GM12892 (cell line): ENCODE measurements around the gene MTOR.

Experiments used
- POLR2A ChIP-seq: IDR thresholded peaks from 2 replicates; pipeline ENCODE4 v1.6.1; 2011; ENCODE audit warnings: low read depth, low read length, control low read depth
- POLR2AphosphoS5 ChIP-seq: IDR thresholded peaks from 2 replicates; pipeline ENCODE4 v1.6.1; 2011; ENCODE audit warnings: low read depth, low read length, control low read depth
- TAF1 ChIP-seq: IDR thresholded peaks from 2 replicates; pipeline ENCODE4 v1.6.1; 2011; ENCODE audit warnings: low read depth, mild to moderate bottlenecking, control low read depth, low read length, borderline replicate concordance

GRCh38 chr1:11071463-11072215, 190.7 kb downstream of the MTOR start:
- TF ChIP-seq POLR2A: no peak
- no peak for TF ChIP-seq TAF1
- TF ChIP-seq POLR2AphosphoS5: 0 out of 2 replicates have a peak, but pooled peaks have one; percentile 22
